BLaER1 (cell line): ENCODE measurements around the gene FAM72C.
"Not testable (repeated sequence)": the region's sequence is repeated elsewhere in the genome, so short reads cannot be mapped to it uniquely, and the experiment has no call there.

ENCODE experiments used
- H3K27ac ChIP-seq: shearing (Covaris generic); formaldehyde crosslinking; 2 replicates; pipeline ENCODE4 v1.8.1; 2022
- H3K27me3 ChIP-seq: shearing (Covaris generic); formaldehyde crosslinking; 2 replicates; pipeline ENCODE4 v1.8.1; 2022
- H3K36me3 ChIP-seq: shearing (Covaris generic); formaldehyde crosslinking; 2 replicates; pipeline ENCODE4 v1.8.1; 2022
- H3K4me1 ChIP-seq: shearing (Covaris generic); formaldehyde crosslinking; 2 replicates; pipeline ENCODE4 v1.8.1; 2022
- H3K4me2 ChIP-seq: shearing (Covaris generic); formaldehyde crosslinking; 2 replicates; pipeline ENCODE4 v1.8.1; 2022
- H3K4me3 ChIP-seq: shearing (Covaris generic); formaldehyde crosslinking; 2 replicates; pipeline ENCODE4 v1.8.1; 2022
- H3K9ac ChIP-seq: shearing (Covaris generic); formaldehyde crosslinking; 2 replicates; pipeline ENCODE4 v1.8.1; 2022
- H3K9me3 ChIP-seq: shearing (Covaris generic); formaldehyde crosslinking; 2 replicates; pipeline ENCODE4 v1.8.1; 2022
- H4K20me1 ChIP-seq: shearing (Covaris generic); formaldehyde crosslinking; 2 replicates; pipeline ENCODE4 v1.8.1; 2022

The FAM72C gene

DNA sequence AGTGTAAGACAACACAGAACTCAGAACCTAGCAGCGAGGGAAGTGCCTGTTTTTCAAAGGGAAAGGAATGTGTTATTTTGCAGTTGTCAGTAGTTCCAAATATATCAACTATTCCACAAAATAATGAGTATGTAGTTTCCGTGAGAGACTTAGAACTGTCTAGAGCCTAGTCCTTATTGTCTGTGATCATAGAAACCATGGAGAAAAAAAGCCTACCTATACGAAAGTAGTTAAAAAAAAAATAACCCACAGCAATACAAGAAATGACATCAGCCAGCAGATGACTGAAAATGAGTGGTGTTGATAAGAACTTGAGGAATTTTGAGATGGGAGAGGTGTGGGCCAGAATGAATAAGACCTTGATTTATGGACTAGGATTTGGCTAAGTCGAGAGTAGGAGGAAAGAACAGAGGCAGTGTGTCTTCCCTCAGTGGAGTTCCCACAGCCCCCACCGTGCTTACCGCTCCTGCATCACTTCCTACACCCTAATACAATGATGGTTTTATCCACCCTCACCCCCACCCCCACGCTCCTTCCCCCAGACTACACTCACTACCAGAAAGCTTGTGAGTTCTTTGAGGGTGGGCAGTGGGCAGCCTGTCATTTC lies 21.6 kb upstream of the FAM72C start:
- not testable (repeated sequence) for H3K4me3 ChIP-seq

DNA sequence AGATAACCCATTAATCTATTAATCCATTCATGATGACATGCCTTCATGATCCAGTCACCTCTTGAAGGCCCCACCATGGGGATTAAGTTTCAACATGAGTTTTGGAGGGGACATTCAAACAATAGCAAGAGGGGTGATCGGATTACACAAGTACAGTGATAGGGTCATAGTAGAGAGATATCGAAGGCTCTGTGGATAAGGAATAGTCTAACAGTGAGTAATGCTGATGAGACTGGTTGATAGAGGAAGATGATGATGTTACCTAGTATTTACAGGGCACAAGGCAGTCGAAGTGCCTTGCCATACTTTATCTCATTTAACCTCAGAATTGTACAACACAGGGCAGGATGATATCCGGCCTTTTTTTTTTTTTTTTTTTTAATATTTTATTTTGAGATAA lies 18.9 kb upstream of the FAM72C start:
- H3K27ac ChIP-seq, H3K9ac ChIP-seq, H4K20me1 ChIP-seq, H3K36me3 ChIP-seq, H3K4me1 ChIP-seq, H3K4me3 ChIP-seq, H3K27me3 ChIP-seq, H3K4me2 ChIP-seq, H3K9me3 ChIP-seq: not testable (repeated sequence)

More for the DNA sequence above, 21.6 kb upstream of the FAM72C start:
- not testable (repeated sequence) for H3K9me3 ChIP-seq, H4K20me1 ChIP-seq, H3K4me1 ChIP-seq, H3K9ac ChIP-seq, H3K36me3 ChIP-seq, H3K27ac ChIP-seq, H3K4me2 ChIP-seq, H3K27me3 ChIP-seq

DNA sequence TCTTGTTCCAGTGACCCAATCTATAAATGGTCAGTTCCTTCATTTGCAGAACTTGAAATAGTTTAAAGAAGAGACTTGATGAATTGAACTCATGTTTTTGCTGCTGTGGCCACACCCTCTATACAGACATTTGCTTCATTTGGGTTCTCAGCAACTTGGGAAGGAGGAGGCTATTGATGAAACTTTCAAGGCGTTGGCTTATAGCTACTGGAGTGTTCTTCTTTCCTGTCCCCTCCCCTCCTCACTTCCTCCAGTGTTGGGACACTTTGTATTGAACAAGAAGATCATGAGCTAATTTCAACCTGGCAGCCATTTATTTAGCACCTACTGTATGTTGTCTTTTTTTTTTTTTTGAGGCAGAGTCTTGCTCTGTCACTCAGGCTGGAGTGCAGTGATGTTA lies 17.9 kb upstream of the FAM72C start:
- not testable (repeated sequence) for H3K4me1 ChIP-seq, H4K20me1 ChIP-seq, H3K27ac ChIP-seq, H3K4me2 ChIP-seq, H3K4me3 ChIP-seq, H3K36me3 ChIP-seq, H3K9me3 ChIP-seq, H3K27me3 ChIP-seq, H3K9ac ChIP-seq

DNA sequence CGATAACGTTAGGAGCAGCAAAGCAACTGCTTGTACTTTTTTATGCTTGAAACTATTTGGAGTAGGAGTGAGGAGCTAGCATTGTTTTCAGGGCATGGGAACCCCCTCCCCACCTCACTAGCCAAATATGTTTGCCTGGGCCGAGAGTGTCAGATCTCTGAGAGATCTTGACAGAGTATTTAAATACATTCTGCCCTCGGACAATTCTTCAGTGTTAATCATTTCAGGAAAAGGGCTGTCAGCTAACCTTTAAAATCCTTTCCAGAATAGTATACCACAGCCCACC lies 17.6 kb upstream of the FAM72C start:
- not testable (repeated sequence) for H3K4me3 ChIP-seq, H3K27ac ChIP-seq, H3K4me2 ChIP-seq, H3K9me3 ChIP-seq, H4K20me1 ChIP-seq, H3K36me3 ChIP-seq, H3K4me1 ChIP-seq, H3K9ac ChIP-seq, H3K27me3 ChIP-seq

DNA sequence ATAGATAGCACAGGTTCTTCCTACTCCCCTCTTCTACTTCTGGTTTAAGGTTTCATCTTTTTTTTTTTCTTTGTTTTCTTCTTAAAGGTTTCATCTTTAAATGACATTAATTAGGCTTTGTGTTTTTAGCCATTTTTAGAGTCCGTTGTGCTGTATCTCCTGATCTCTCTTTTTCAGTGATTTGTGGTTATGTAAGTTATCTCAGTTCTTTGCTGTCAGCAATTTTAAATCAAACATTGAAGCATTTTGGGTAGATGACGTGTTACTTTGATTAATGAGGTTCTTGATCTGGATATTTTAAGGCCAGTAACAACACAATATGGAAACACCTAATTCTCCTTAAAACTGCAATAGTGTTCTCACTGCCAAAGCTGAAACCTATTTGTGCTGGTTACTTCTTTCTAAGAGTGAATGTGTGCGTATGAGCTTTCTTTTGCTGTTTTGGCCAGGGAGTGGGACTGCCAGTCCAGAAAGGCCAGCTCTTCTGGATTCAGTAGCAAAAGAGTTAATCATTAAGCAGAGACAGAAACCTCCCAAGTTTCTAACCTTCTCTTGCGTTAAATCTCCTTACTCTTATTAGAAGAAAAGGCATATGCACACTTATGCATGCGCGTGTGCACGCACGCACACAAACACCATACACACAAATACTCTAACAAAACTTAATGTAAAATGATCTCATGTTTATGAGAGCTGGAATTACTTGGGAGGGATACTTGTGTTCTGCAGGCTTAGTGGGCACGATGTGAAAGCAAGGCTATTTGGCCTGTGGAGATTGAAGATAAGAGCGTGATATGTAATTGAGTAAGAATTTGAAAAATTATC lies 17.0 kb upstream of the FAM72C start:
- not testable (repeated sequence) for H3K4me1 ChIP-seq, H3K27me3 ChIP-seq, H3K27ac ChIP-seq, H4K20me1 ChIP-seq, H3K4me2 ChIP-seq, H3K36me3 ChIP-seq, H3K9ac ChIP-seq, H3K4me3 ChIP-seq, H3K9me3 ChIP-seq

DNA sequence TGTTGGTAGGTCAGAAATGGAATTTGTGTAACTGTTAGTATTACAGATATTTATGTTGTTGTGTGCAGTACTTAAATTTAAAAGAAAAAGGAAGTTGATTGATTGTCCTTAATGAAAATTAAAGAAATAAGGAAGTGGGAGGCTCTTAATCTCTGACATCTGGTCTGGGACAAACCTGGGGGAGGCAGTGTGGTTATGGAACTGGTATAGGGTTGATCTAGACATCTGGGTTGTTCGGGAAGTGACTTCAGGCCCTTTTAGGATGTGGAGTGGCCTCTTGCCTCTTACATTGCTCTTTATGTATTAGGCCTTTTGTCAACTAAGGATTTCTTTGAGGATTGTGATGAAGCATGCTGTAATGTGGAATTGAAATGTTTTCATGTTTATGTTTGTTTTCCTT lies 16.1 kb upstream of the FAM72C start:
- H3K4me2 ChIP-seq, H3K4me1 ChIP-seq, H3K4me3 ChIP-seq, H3K9ac ChIP-seq, H3K36me3 ChIP-seq, H4K20me1 ChIP-seq, H3K27ac ChIP-seq, H3K27me3 ChIP-seq, H3K9me3 ChIP-seq: not testable (repeated sequence)

DNA sequence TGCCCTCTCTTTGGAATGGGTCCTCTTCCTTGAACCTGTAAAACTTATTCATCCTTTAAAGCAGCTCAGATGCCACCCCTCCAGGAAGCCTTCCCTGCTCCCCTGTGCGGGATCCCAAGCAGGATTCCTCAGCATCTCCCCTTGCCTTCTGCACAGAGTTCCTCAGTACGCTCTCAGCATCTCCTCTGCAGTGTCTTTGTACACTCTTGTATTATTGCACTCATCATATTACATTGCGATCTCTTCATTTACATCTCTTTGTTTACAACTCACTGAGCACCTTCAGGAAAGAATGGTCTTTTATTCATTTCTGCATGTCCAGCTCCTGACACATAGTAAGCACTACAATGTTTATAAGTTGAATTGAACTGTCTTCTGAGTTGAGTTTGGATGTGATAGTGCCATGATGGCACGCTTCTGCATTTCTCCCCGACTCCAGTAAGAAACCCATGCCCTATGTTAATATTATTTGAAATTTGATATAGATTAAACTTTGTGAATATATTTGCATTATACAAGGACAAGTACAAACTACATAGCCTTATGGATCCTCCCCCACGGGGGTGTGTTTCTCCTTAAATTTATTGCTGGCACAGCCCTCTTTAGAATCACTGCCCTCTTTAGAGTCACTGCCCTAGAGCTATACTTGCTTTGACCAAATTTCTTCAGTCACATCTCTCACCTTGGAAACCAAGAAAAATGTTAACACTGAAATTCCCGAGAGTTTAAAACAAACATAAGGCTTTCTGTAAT lies 13.1 kb upstream of the FAM72C start:
- not testable (repeated sequence) for H3K4me1 ChIP-seq, H3K4me3 ChIP-seq, H3K9ac ChIP-seq, H3K27me3 ChIP-seq, H3K9me3 ChIP-seq, H4K20me1 ChIP-seq, H3K36me3 ChIP-seq, H3K4me2 ChIP-seq, H3K27ac ChIP-seq

DNA sequence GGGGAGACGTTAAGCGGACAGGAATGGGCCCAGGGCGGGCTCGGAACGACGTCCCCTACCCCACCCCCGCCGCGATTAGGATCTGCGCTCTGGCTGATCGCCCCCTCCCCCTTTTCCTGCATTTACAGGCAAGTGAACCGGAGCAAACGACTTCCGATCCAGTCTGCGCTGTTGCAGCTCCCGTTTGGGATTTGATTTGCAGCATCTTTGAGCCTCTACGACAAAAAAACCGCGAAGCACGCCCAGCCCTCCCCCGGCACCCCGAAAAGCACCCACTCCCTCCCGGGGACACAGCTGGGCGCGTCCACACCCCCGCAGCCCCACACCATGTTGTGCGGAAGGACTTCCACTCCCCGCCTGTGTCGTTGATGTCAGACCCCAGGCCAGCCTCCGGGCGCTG lies 2.6 kb upstream of the FAM72C start:
- not testable (repeated sequence) for H3K36me3 ChIP-seq, H3K4me2 ChIP-seq, H3K4me3 ChIP-seq, H3K9me3 ChIP-seq, H3K27ac ChIP-seq, H4K20me1 ChIP-seq, H3K27me3 ChIP-seq, H3K4me1 ChIP-seq, H3K9ac ChIP-seq

DNA sequence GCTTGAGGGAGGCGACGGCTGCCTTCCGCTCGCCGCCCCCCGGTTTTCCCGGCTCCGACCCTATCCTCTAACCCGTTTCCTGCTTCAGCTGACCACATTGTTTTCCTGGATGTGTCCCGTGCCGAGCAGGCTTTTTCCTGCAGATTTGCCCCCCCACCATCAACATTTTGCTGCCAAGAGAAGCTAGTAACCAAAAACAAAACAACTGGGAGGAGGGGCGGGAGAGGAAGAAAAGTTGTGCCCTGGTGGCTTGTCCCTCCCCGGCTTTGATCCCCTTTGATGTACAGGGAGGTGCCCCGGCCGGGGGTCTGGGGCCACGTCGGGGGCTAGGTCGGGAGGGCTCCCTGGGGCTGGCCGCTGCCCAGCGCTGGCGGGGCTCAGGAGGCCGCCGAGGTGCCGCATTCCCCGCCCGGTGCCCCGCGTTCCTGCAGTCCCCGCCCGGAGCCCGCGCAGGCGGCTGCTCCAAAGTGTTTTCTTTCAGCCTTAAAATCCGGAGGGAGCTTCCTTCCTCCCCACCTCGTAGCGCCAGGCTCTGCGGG lies 2.2 kb upstream of the FAM72C start:
- not testable (repeated sequence) for H3K27me3 ChIP-seq, H3K27ac ChIP-seq, H4K20me1 ChIP-seq, H3K4me1 ChIP-seq, H3K36me3 ChIP-seq, H3K9ac ChIP-seq, H3K9me3 ChIP-seq
- 0 out of 2 replicates have a peak overlapping the region, but pooled peaks have one; percentile 44 for H3K4me2 ChIP-seq
- peak overlapping the region; percentile 59; the same call in 1 of the 2 replicates for H3K4me3 ChIP-seq

DNA sequence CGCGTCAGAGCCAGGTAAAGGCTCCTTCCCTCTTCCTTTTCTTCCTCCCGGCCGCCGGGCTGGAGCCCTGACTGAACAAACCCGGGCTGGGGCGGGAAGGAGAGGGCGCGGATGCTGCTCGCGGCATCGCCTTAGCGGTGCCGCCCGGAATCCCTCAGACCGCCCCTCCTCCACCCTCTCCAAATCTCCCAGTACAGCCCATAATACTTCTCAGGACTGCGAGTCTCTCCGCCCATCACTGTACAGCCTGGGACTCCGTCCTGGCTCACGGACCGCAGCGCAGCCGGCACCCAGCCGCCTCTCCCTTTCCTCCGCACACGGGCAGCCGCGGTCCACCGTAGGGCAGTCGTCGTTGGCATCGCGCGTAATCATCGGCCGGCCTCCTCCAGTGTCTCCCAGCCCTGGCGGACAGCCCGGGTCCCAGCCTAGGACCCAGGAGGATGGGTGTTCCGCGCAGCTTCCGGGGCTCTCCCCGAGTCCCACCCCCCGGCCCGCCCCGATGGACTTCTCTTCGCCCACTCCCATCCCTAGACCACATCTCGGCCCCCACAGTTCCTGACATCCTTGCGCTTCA lies 1.1 kb upstream of the FAM72C start:
- H3K4me2 ChIP-seq, H3K36me3 ChIP-seq, H3K4me1 ChIP-seq, H3K9ac ChIP-seq, H3K9me3 ChIP-seq, H4K20me1 ChIP-seq, H3K27ac ChIP-seq, H3K4me3 ChIP-seq, H3K27me3 ChIP-seq: not testable (repeated sequence)

DNA sequence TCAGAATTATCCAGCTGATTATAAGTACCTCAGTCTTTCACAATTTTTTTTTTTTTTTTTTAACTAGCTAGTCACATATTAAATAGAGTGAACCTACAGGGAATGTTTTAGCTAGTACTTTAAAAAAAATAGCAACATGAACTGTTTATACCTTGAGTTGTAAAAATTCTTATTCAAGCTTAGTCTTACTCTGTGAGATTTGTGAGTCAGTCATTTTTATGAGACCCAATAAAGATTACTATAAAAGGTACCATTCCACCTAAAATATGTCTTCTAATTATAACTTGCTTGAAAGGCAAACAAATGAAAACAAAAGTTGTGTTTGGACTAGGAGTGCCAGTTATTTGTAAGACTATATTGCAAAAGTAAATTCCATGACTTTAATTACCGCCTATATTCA lies 5.9 kb downstream of the FAM72C start:
- H3K36me3 ChIP-seq, H3K4me1 ChIP-seq, H3K27ac ChIP-seq, H4K20me1 ChIP-seq, H3K4me3 ChIP-seq, H3K4me2 ChIP-seq, H3K9me3 ChIP-seq, H3K9ac ChIP-seq, H3K27me3 ChIP-seq: not testable (repeated sequence)

DNA sequence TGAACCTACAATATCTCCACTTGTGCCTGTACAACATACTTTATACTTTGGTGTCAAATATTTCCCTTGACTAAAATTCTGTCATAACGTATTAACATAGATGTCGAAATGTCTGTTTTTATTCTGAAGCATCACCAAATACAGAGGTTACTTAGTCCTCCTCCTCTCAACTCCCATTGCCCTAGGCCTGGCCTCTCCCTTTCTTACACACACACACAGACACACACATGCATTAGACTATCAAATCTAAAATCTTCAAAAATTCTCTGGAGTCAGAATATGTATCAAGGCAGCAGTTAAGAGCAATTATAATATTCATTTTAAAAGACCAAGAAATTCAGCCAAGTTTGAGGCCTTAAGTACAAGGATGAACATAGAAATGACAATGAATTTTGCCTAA lies 7.5 kb downstream of the FAM72C start:
- not testable (repeated sequence) for H3K4me3 ChIP-seq, H3K4me2 ChIP-seq, H3K4me1 ChIP-seq, H4K20me1 ChIP-seq, H3K9ac ChIP-seq, H3K27ac ChIP-seq, H3K9me3 ChIP-seq, H3K36me3 ChIP-seq, H3K27me3 ChIP-seq

DNA sequence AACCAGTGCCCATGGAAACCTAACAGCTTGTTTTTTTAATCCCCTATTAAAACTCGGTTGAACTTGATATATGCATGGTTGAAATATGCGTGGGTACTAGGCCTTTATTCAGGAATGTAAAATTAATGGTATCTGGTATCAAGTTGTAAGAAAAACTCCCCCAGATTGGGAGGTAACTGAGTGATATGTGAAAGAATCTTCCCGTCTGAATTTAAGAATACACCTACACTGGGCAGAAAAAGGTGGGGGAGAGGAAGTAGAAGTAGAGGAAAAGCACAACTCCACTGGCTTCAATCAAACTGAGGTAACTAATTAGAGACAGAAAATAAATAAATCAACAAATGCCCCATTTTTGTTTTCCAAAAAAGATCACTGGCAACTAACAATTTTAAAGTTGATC lies 15.9 kb downstream of the FAM72C start:
- not testable (repeated sequence) for H3K4me2 ChIP-seq, H3K27me3 ChIP-seq, H3K27ac ChIP-seq, H3K4me1 ChIP-seq, H3K4me3 ChIP-seq, H4K20me1 ChIP-seq, H3K9ac ChIP-seq, H3K9me3 ChIP-seq, H3K36me3 ChIP-seq

DNA sequence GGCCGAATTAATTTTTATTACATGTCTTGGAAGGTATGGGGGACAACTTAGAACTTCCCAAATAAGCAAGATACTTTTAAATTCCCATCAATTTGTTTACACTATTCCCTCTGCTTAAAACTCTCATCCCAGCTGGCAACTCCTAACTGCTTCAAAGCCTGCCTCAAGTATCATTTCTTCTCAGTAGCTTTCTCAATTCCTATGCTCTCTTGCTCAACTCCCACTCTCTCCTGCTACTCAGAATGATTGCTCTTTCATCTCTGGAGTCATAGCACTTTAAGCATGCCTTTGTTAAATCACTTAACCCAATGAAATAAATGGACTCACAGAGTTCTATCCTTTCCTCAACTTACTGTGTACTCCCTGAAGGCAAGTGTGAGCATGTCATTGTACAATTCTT lies 18.9 kb downstream of the FAM72C start:
- H3K27ac ChIP-seq, H3K9me3 ChIP-seq, H3K9ac ChIP-seq, H3K4me1 ChIP-seq, H3K27me3 ChIP-seq, H3K36me3 ChIP-seq, H3K4me3 ChIP-seq, H3K4me2 ChIP-seq, H4K20me1 ChIP-seq: not testable (repeated sequence)
